GM12878 (cell line): ENCODE measurements around the gene AMPD2. TPM values are rescaled to one million over a fixed set of nuclear protein-coding genes. Genes with fewer than 3 reads are reported as not detected.

Experiments
- ATAC-seq: fragments of 200-7000 bp; cut with Tn5 transposase; 3 replicates; pipeline ENCODE4 v1.9.1; 2020; ENCODE audit warnings: mild to moderate bottlenecking, moderate library complexity
- BruUV-seq: library from RNA; stranded (reverse); fragments of 400-500 nt; replicated peaks from 2 replicates; lab custom pipeline; 2021; lab: Mats Ljungman, UMichigan
- CTCF ChIA-PET: fragments of 300-600 bp; sonication (Branson Sonifier 250); formaldehyde crosslinking; extraction: SDS; loops from one replicate; lab custom pipeline; 2021; ENCODE audit warnings: inconsistent platforms; lab: Yijun Ruan, JAX
- POLR2A ChIA-PET: fragments of 350-600 bp; formaldehyde crosslinking; extraction: SDS; loops from one replicate; lab custom pipeline; 2021; ENCODE audit warnings: inconsistent platforms; lab: Charles Lee
- RAD21 ChIA-PET: fragments of 300-600 bp; sonication (Branson Sonifier 250); formaldehyde crosslinking; loops from one replicate; lab custom pipeline; 2023; ENCODE audit warnings: antibody characterized with exemption; ENCODE audit not compliant: unreplicated experiment; lab: Charles Lee
- SMC1A ChIA-PET: fragments of 300-600 bp; sonication (Branson Sonifier 250); formaldehyde crosslinking; loops from one replicate; lab custom pipeline; 2023; ENCODE audit not compliant: unreplicated experiment, uncharacterized antibody; lab: Charles Lee
- DNase-seq: peaks from one replicate; pipeline ENCODE4 v3.0.0-alpha.2; 2011; ENCODE audit warnings: low read depth, low spot score
- FAIRE-seq: peaks from 3 replicates; lab custom pipeline; 2011; peaks lifted over from hg19 to GRCh38; lab: Jason Lieb, UNC
- H2AFZ ChIP-seq: 2 replicates; pipeline ENCODE4 v1.6.0; 2011; ENCODE audit warnings: low read depth, low read length, control low read depth; ENCODE audit not compliant: control insufficient read depth
- H3K27ac ChIP-seq: 2 replicates; pipeline ENCODE4 v1.5.1; 2011; ENCODE audit warnings: control low read depth; ENCODE audit not compliant: control insufficient read depth, insufficient read depth
- H3K27me3 ChIP-seq, 2 experiments: replicated peaks in 1 of 2; 2 replicates each; pipeline versions ENCODE4 v1.6.0 to v1.6.1; 2011; ENCODE audit warnings: low read length in 1 of 2; ENCODE audit not compliant: control insufficient read depth in 2 of 2, insufficient read depth in 2 of 2
- H3K36me3 ChIP-seq, 2 experiments: 2 replicates each; pipeline ENCODE4 v1.5.1; 2011; ENCODE audit warnings: low read length in 1 of 2; ENCODE audit not compliant: control insufficient read depth in 2 of 2, insufficient read depth in 2 of 2
- H3K4me1 ChIP-seq: 2 replicates; pipeline ENCODE4 v1.6.1; 2011; ENCODE audit warnings: mild to moderate bottlenecking, low read length, moderate library complexity, mixed read lengths; ENCODE audit not compliant: control insufficient read depth, insufficient read depth
- H3K4me2 ChIP-seq: 2 replicates; pipeline ENCODE4 v1.6.0; 2011; ENCODE audit warnings: control low read depth; ENCODE audit not compliant: control insufficient read depth, insufficient read depth
- H3K4me3 ChIP-seq: fragments of 200-600 bp; sonication (generic); 2 replicates; pipeline ENCODE4 v1.5.1; 2016
- H3K79me2 ChIP-seq: 2 replicates; pipeline ENCODE4 v1.6.0; 2011; ENCODE audit warnings: low read length; ENCODE audit not compliant: control insufficient read depth, insufficient read depth
- H3K9ac ChIP-seq: 2 replicates; pipeline ENCODE4 v1.8.0; 2011; ENCODE audit warnings: low read length, control low read depth, mixed read lengths; ENCODE audit not compliant: control insufficient read depth, insufficient read depth
- H3K9me3 ChIP-seq: replicated peaks from 3 replicates; pipeline ENCODE4 v1.5.1; 2011; ENCODE audit warnings: mild to moderate bottlenecking, low read length; ENCODE audit not compliant: control insufficient read depth, insufficient read depth
- H4K20me1 ChIP-seq: 2 replicates; pipeline ENCODE4 v1.6.0; 2011; ENCODE audit not compliant: control insufficient read depth, insufficient read depth
- CREM ChIP-seq: IDR thresholded peaks from 2 replicates; pipeline ENCODE4 v1.6.1; 2014; ENCODE audit warnings: antibody characterized with exemption, low read depth
- EZH2 ChIP-seq: IDR thresholded peaks from 2 replicates; pipeline ENCODE4 v1.6.1; 2012; ENCODE audit warnings: low read depth, mild to moderate bottlenecking, control low read depth, inconsistent platforms, low read length, borderline replicate concordance; ENCODE audit not compliant: control insufficient read depth
- FOS ChIP-seq: IDR thresholded peaks from 3 replicates; pipeline ENCODE4 v1.6.1; 2011; ENCODE audit warnings: borderline replicate concordance; ENCODE audit not compliant: insufficient read length; ENCODE audit errors: extremely low read depth
- HDGF ChIP-seq: fragments of 450-650 bp; IDR thresholded peaks from 2 replicates; pipeline ENCODE4 v1.6.1; 2016; ENCODE audit warnings: antibody characterized with exemption
- IRF4 ChIP-seq: IDR thresholded peaks from 2 replicates; pipeline ENCODE4 v1.6.1; 2011; ENCODE audit warnings: low read depth, low read length
- MTA3 ChIP-seq: IDR thresholded peaks from 2 replicates; pipeline ENCODE4 v1.6.1; 2012; ENCODE audit warnings: low read length, inconsistent platforms, borderline replicate concordance
- MYB ChIP-seq: fragments of 150-350 bp; IDR thresholded peaks from 2 replicates; pipeline ENCODE4 v1.6.1; 2014; ENCODE audit warnings: mild to moderate bottlenecking, low read depth, low read length, borderline replicate concordance
- PAX5 ChIP-seq: IDR thresholded peaks from 2 replicates; pipeline ENCODE4 v1.6.1; 2011; ENCODE audit warnings: low read depth, low read length, borderline replicate concordance
- RAD51 ChIP-seq: fragments of 450-650 bp; IDR thresholded peaks from 2 replicates; pipeline ENCODE4 v1.6.1; 2016; ENCODE audit warnings: moderate library complexity, mild to moderate bottlenecking, inconsistent platforms
- RELA ChIP-seq: fragments of 450-650 bp; IDR thresholded peaks from 2 replicates; pipeline ENCODE4 v1.8.0; 2014; ENCODE audit warnings: borderline replicate concordance; ENCODE audit not compliant: partially characterized antibody
- RUNX3 ChIP-seq: IDR thresholded peaks from 2 replicates; pipeline ENCODE4 v1.6.1; 2012; ENCODE audit warnings: low read length, inconsistent platforms
- SIN3A ChIP-seq: IDR thresholded peaks from 2 replicates; pipeline ENCODE4 v1.6.1; 2012; ENCODE audit warnings: low read depth, low read length, improper control_type of control experiment
- SMAD1 ChIP-seq: fragments of 450-650 bp; IDR thresholded peaks from 2 replicates; pipeline ENCODE4 v1.6.1; 2018; ENCODE audit warnings: mild to moderate bottlenecking, low read depth; ENCODE audit not compliant: partially characterized antibody
- TAF1 ChIP-seq: IDR thresholded peaks from 2 replicates; pipeline ENCODE4 v1.6.1; 2011; ENCODE audit warnings: mild to moderate bottlenecking, low read depth, low read length, borderline replicate concordance
- USF1 ChIP-seq: IDR thresholded peaks from 2 replicates; pipeline ENCODE4 v1.6.1; 2011; ENCODE audit warnings: borderline replicate concordance, low read depth, mild to moderate bottlenecking, moderate library complexity, mixed read lengths, low read length; ENCODE audit not compliant: insufficient read depth; ENCODE audit errors: extremely low read length
- WGBS: methylation state at CpG from one replicate; pipeline ENCODE4 v1.1.6; 2016; ENCODE audit warnings: low lambda C conversion rate; ENCODE audit not compliant: insufficient replicate concordance, insufficient coverage; ENCODE audit errors: missing lambda C conversion rate; 5-methylcytosine and 5-hydroxymethylcytosine counted together
- in situ Hi-C: fragments of 300-500 bp; cut with MboI; formaldehyde crosslinking; loops from 9 replicates; pipeline ENCODE4 v1.14.3; 2018; ENCODE audit warnings: mixed read lengths
- intact Hi-C: fragments of 100-400 bp; cut with micrococcal nuclease; formaldehyde crosslinking; loops from one replicate; pipeline ENCODE4 v1.14.2; 2022; ENCODE audit not compliant: unreplicated experiment
- polyA plus RNA-seq, 11 experiments: library from polyadenylated mRNA; depleted of rRNA in 4 of 11; unstranded in 6 of 11; stranded (reverse) in 5 of 11; fragments of >200 nt; fragmentation: Nextera tagmentation in 4 of 11; fragmentation: Illumina TruSeq in 1 of 11; extraction: Ambion mirVana in 4 of 11; extraction: Trizol in 1 of 11; gene quantifications; 1 replicate in 1 of 11; 2 replicates in 10 of 11; pipeline versions ENCODE4 v1.2.1 to v1.2.3, GENCODE V29; 2011 to 2016; ENCODE audit warnings: inconsistent platforms in 2 of 11, missing spikeins in 2 of 11, low read depth in 1 of 11
- total RNA-seq, 4 experiments: library from RNA; depleted of rRNA in 3 of 4; stranded (reverse); fragments of >200 nt in 3 of 4; fragmentation: Illumina TruSeq in 1 of 4; extraction: Trizol in 1 of 4; gene quantifications; 2 replicates each; pipeline versions ENCODE4 v1.2.1 to v1.2.3, GENCODE V29; 2013 to 2021

The AMPD2 gene
- total and polyA plus RNA-seq, 10 of the 15 experiments (the other 5 are each of a cell fraction or from before 2014, with no cell fraction given): 2.0 to 75.9 (median 31.3) TPM

GRCh38 chr1:109627692-109628399, 8.2 kb downstream of the AMPD2 start (continued):
- no peak for TF ChIP-seq PAX5
- no peak for TF ChIP-seq RUNX3
- no peak for TF ChIP-seq RELA
- TF ChIP-seq, all 136 proteins: peak for 0

DNA sequence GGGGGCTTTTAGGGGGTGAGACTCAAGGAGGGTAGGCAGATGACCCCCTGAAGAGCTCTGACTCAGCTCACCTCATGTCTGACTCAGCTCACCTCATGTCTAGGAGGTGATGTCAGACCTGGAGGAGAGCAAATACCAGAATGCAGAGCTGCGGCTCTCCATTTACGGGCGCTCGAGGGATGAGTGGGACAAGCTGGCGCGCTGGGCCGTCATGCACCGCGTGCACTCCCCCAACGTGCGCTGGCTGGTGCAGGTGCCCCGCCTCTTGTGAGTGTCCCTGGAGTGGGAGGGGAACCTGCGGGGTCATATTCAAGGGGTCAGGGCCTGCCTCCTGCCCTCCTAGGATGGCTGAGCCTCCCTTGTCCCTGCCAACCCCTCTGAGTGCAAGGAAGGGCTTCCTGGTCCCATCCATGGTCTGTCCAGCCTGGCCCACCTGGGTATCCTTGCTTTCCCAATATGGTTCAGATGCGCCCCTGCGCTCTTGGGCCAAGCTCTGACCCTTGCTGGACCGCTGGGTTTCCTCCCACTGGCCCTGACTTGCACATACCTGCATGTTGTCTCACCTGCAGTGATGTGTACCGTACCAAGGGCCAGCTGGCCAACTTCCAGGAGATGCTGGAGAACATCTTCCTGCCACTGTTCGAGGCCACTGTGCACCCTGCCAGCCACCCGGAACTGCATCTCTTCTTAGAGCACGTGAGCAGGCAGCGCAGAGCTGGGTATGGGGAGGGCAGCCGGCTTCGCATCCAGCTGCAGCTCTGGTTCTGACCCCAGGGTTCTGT, 9.1 kb downstream of the AMPD2 start:
- in situ Hi-C loops: no loop called here
- H2AFZ ChIP-seq: no peak overlapping the region
- H3K36me3 ChIP-seq: peaks cover 8 to 29% of the 10 kb centered on the region in 2 experiments; a peak in 3 of 4 replicates
- DNase-seq (no peak), FAIRE-seq (no peak), ATAC-seq (no peak)
- ChIA-PET RAD21 (interaction anchor here (2.6 to 4.3 kb wide), 2 partner anchors 11 to 83 kb away, joined by 15 to 59 read pairs; no protein-coding TSS in a partner anchor), CTCF (interaction anchor here (0.6 to 6.3 kb wide), 5 partner anchors 9 to 83 kb away, joined by 3 to 75 read pairs (median 30); partner anchors contain the start of genes AMPD2, GNAI3 and GNAT2), SMC1A (interaction anchor here (1.4 to 5.4 kb wide), 3 partner anchors 15 to 83 kb away, joined by 3 to 36 read pairs (median 5); no protein-coding TSS in a partner anchor), POLR2A (interaction anchor here (1.5 kb wide), 1 partner anchor 83 kb away, joined by 5 read pairs; no protein-coding TSS in a partner anchor)
- H3K4me2 ChIP-seq: no peak overlapping the region
- no peaks in the 10 kb centered on the region for H3K27me3 ChIP-seq
- H3K9me3 ChIP-seq: no peaks in the 10 kb centered on the region
- H4K20me1 ChIP-seq: no peaks in the 10 kb centered on the region
- H3K4me1 ChIP-seq: peaks cover 10% of the 10 kb centered on the region
- H3K9ac ChIP-seq: no peak overlapping the region
- intact Hi-C loops: no loop called here
- no TSS peak for BruUV-seq
- H3K4me3 ChIP-seq: no peak overlapping the region
- H3K79me2 ChIP-seq: peaks cover 10% of the 10 kb centered on the region
- WGBS: 89% methylated on average over 23 of the region's 23 CpGs
- no peak overlapping the region for H3K27ac ChIP-seq
- no peak for TF ChIP-seq SIN3A
- TF ChIP-seq MTA3: no peak
- no peak for TF ChIP-seq CREM
- no peak for TF ChIP-seq FOS
- TF ChIP-seq IRF4: no peak
- TF ChIP-seq EZH2: no peak
- TF ChIP-seq MYB: no peak
- TF ChIP-seq TAF1: no peak
- TF ChIP-seq RAD51: no peak
- TF ChIP-seq HDGF: no peak
- TF ChIP-seq SMAD1: no peak
- TF ChIP-seq USF1: no peak
